ENCODE data around the gene ROS1.
"Not testable (repeated sequence)": the region's sequence is repeated elsewhere in the genome, so short reads cannot be mapped to it uniquely, and the experiment has no call there.

- not testable (repeated sequence) for TF ChIP-seq POLR2A (IDR thresholded peaks at IDR 0.05; ENCODE audit: low read length); GATA1 (IDR thresholded peaks at IDR 0.05; ENCODE audit: low read depth, low read length)
These were observed 16.6 kb upstream of the ROS1 start for GRCh38 chr6:117442313-117442712.

Measured in erythroblast (primary cell).